HepG2 (cell line): ENCODE data around the gene ZNF207. TPM values are rescaled to one million over a fixed set of nuclear protein-coding genes. Genes with fewer than 3 reads are reported as not detected.
A peak's percentile ranks its signal among the peaks of the same experiment; 100 is the strongest.

Source experiments
- ATAC-seq: fragments of 200-7000 bp; cut with Tn5 transposase; 3 replicates; pipeline ENCODE4 v1.9.1; 2020; ENCODE audit warnings: mild to moderate bottlenecking, moderate library complexity
- BruUV-seq: library from RNA; stranded (reverse); fragments of 400-500 nt; replicated peaks from 2 replicates; lab custom pipeline; 2021; lab: Mats Ljungman, UMichigan
- CTCF ChIA-PET: fragments of 300-600 bp; formaldehyde crosslinking; extraction: SDS; loops from one replicate; lab custom pipeline; 2021; ENCODE audit warnings: low total read pairs, inconsistent platforms, low intra/inter-chr PET ratio; lab: Yijun Ruan, JAX
- POLR2A ChIA-PET: fragments of 350-600 bp; sonication (Branson Sonifier 250); formaldehyde crosslinking; loops from one replicate; lab custom pipeline; 2020; ENCODE audit warnings: antibody characterized with exemption, inconsistent platforms; lab: Yijun Ruan, JAX
- DNase-seq: peaks from one replicate; pipeline ENCODE4 v3.0.0-alpha.2; 2015; ENCODE audit warnings: low spot score
- FAIRE-seq: peaks from 3 replicates; lab custom pipeline; 2011; peaks lifted over from hg19 to GRCh38; lab: Jason Lieb, UNC
- H2AFZ ChIP-seq: one replicate; pipeline ENCODE4 v1.6.1; 2011; ENCODE audit warnings: low read length, inconsistent platforms
- H3K27ac ChIP-seq: fragments of 300-600 bp; 3 replicates; pipeline ENCODE4 v1.8.0; 2011; ENCODE audit warnings: mixed run types, mild to moderate bottlenecking, mixed read lengths, low read length, inconsistent platforms; ENCODE audit not compliant: insufficient read depth; ENCODE audit errors: extremely low read length
- H3K27me3 ChIP-seq, 2 experiments: fragments of 200-600 bp in 1 of 2; 2 replicates in 1 of 2; 3 replicates in 1 of 2; pipeline versions ENCODE4 v1.6.0 to v1.8.0; 2011; ENCODE audit warnings: low read length in 2 of 2, mild to moderate bottlenecking in 2 of 2, moderate library complexity in 2 of 2, inconsistent platforms in 1 of 2; ENCODE audit not compliant: insufficient read depth in 2 of 2, control insufficient read depth in 1 of 2
- H3K36me3 ChIP-seq, 2 experiments: fragments of 200-600 bp in 1 of 2; replicated peaks in 1 of 2; 2 replicates in 1 of 2; 3 replicates in 1 of 2; pipeline versions ENCODE4 v1.5.1 to v1.8.0; 2011; ENCODE audit warnings: low read length in 2 of 2, inconsistent platforms in 1 of 2; ENCODE audit not compliant: insufficient read depth in 2 of 2, control insufficient read depth in 1 of 2
- H3K4me1 ChIP-seq: 2 replicates; pipeline ENCODE4 v1.5.1; 2012; ENCODE audit warnings: low read length, inconsistent platforms; ENCODE audit not compliant: insufficient read depth
- H3K4me2 ChIP-seq: 2 replicates; pipeline ENCODE4 v1.6.0; 2011; ENCODE audit warnings: low read depth, low read length, inconsistent platforms
- H3K4me3 ChIP-seq, 3 experiments: fragments of 200-600 bp in 1 of 3; sonication (generic), shearing (Covaris generic) in 1 of 3; replicated peaks in 1 of 3; 2 replicates each; pipeline ENCODE4 v1.5.1; 2011 to 2016; ENCODE audit warnings: low read length in 3 of 3, inconsistent platforms in 2 of 3, low read depth in 2 of 3, mild to moderate bottlenecking in 2 of 3, control low read depth in 1 of 3, mixed read lengths in 1 of 3; ENCODE audit not compliant: insufficient read depth in 1 of 3
- H3K79me2 ChIP-seq: one replicate; pipeline ENCODE4 v1.6.1; 2011; ENCODE audit warnings: low read length, inconsistent platforms; ENCODE audit not compliant: insufficient read depth
- H3K9ac ChIP-seq: 2 replicates; pipeline ENCODE4 v1.6.0; 2011; ENCODE audit warnings: mild to moderate bottlenecking, low read depth, low read length, inconsistent platforms; ENCODE audit not compliant: insufficient read depth
- H3K9me3 ChIP-seq: 2 replicates; pipeline ENCODE4 v1.5.1; 2012; ENCODE audit warnings: mild to moderate bottlenecking, low read length
- H4K20me1 ChIP-seq: 2 replicates; pipeline ENCODE4 v1.6.0; 2011; ENCODE audit warnings: inconsistent platforms, mild to moderate bottlenecking, low read length, moderate library complexity; ENCODE audit not compliant: insufficient read depth
- BRCA1 ChIP-seq: sonication (generic); formaldehyde crosslinking; IDR thresholded peaks from 2 replicates; pipeline ENCODE4 v1.4.0; 2020; ENCODE audit warnings: missing genetic modification reagents
- FOSL2 ChIP-seq: sonication (generic); formaldehyde crosslinking; IDR thresholded peaks from 2 replicates; pipeline ENCODE4 v1.4.0; 2020; ENCODE audit warnings: missing genetic modification reagents
- GATAD2A ChIP-seq: IDR thresholded peaks from 2 replicates; pipeline ENCODE4 v1.6.1; 2016
- GFI1 ChIP-seq: sonication (generic); formaldehyde crosslinking; IDR thresholded peaks from 2 replicates; pipeline ENCODE4 v1.5.0; 2020; ENCODE audit warnings: missing genetic modification reagents, mild to moderate bottlenecking, borderline replicate concordance
- HNF4A ChIP-seq: sonication (generic); formaldehyde crosslinking; IDR thresholded peaks from 2 replicates; pipeline ENCODE4 v1.4.0; 2020; ENCODE audit warnings: missing genetic modification reagents
- KLF12 ChIP-seq: sonication (generic); formaldehyde crosslinking; IDR thresholded peaks from 2 replicates; pipeline ENCODE4 v1.4.0; 2020; ENCODE audit warnings: missing genetic modification reagents, borderline replicate concordance
- KLF9 ChIP-seq: IDR thresholded peaks from 2 replicates; pipeline ENCODE4 v1.6.1; 2016; ENCODE audit warnings: low read depth
- MLXIP ChIP-seq: sonication (generic); formaldehyde crosslinking; IDR thresholded peaks from 2 replicates; pipeline ENCODE4 v1.9.0; 2021; ENCODE audit warnings: missing genetic modification reagents, borderline replicate concordance
- NCOR1 ChIP-seq: fragments of 200-600 bp; sonication (generic); IDR thresholded peaks from 2 replicates; pipeline ENCODE4 v1.7.0; 2017; ENCODE audit warnings: antibody characterized with exemption, low read length, borderline replicate concordance
- NFRKB ChIP-seq: fragments of 450-650 bp; IDR thresholded peaks from 2 replicates; pipeline ENCODE4 v1.6.1; 2017
- PLSCR1 ChIP-seq: sonication (generic); formaldehyde crosslinking; IDR thresholded peaks from 2 replicates; pipeline ENCODE4 v1.5.0; 2020; ENCODE audit warnings: missing genetic modification reagents, mild to moderate bottlenecking, borderline replicate concordance
- REL ChIP-seq: sonication (generic); formaldehyde crosslinking; conservative IDR thresholded peaks from 2 replicates; pipeline ENCODE4 v1.8.0; 2022; ENCODE audit warnings: mild to moderate bottlenecking, missing genetic modification reagents, moderate library complexity
- ZBTB21 ChIP-seq: sonication (generic); formaldehyde crosslinking; IDR thresholded peaks from 2 replicates; pipeline ENCODE4 v1.4.0; 2020; ENCODE audit warnings: missing genetic modification reagents
- ZBTB38 ChIP-seq: sonication (generic); formaldehyde crosslinking; IDR thresholded peaks from 2 replicates; pipeline ENCODE4 v1.5.1; 2020; ENCODE audit warnings: mild to moderate bottlenecking, missing genetic modification reagents
- ZNF225 ChIP-seq: sonication (generic); formaldehyde crosslinking; IDR thresholded peaks from 2 replicates; pipeline ENCODE4 v1.4.0; 2020; ENCODE audit warnings: mild to moderate bottlenecking, missing genetic modification reagents
- ZNF616 ChIP-seq: sonication (generic); formaldehyde crosslinking; IDR thresholded peaks from 2 replicates; pipeline ENCODE4 v1.5.0; 2020; ENCODE audit warnings: low read depth, mild to moderate bottlenecking, missing genetic modification reagents
- WGBS: methylation state at CpG from one replicate; pipeline ENCODE4 v1.1.6; 2017; ENCODE audit warnings: low lambda C conversion rate; 5-methylcytosine and 5-hydroxymethylcytosine counted together
- in situ Hi-C: cut with HindIII; loops from 2 replicates; pipeline ENCODE4 v1.10.0; 2017; ENCODE audit warnings: low pct_unique_long_range_greater_than_20kb; ENCODE audit not compliant: extremely low pct_ligation_motif_present
- intact Hi-C: fragments of 100-400 bp; cut with micrococcal nuclease; formaldehyde crosslinking; loops from one replicate; pipeline ENCODE4 v1.10.0; 2022; ENCODE audit not compliant: unreplicated experiment
- polyA plus RNA-seq, 8 experiments: library from polyadenylated mRNA; depleted of rRNA in 3 of 8; stranded (reverse) in 7 of 8; unstranded in 1 of 8; fragments of >200 nt; fragmentation: Illumina TruSeq in 4 of 8; extraction: Trizol in 4 of 8; gene quantifications; 2 replicates each; pipeline versions ENCODE4 v1.2.1 to v1.2.3, GENCODE V29; 2011 to 2016; ENCODE audit warnings: low read depth in 4 of 8, missing spikeins in 1 of 8, mixed read lengths in 1 of 8; ENCODE audit not compliant: insufficient read depth in 1 of 8
- total RNA-seq, 5 experiments: library from RNA; depleted of rRNA; stranded (reverse); fragments of >200 nt; fragmentation: Illumina TruSeq; extraction: Trizol; gene quantifications; 2 replicates each; pipeline ENCODE4 v1.2.3, GENCODE V29; 2016; ENCODE audit warnings: low read depth in 1 of 5

Gene ZNF207
- total and polyA plus RNA-seq, 2 of the 13 experiments (the other 11 are each of a cell fraction or from before 2014, with no cell fraction given): 150 to 164 TPM

- WGBS: 90% methylated on average over 2 of the region's 2 CpGs
- H3K4me3 ChIP-seq: peak overlapping the region in 1 of 3 experiments; percentile 97; a peak in 2 of 6 replicates
- CTCF ChIA-PET: no interaction called here
- FAIRE-seq: no peak
- peaks cover 47% of the 10 kb centered on the region for H3K79me2 ChIP-seq
- no peak overlapping the region for H3K27ac ChIP-seq
- BruUV-seq: no TSS peak
- peak overlapping the region; percentile 87 for H3K4me2 ChIP-seq
- peaks cover 27% of the 10 kb centered on the region for H4K20me1 ChIP-seq
- 0 out of 5 replicates have a peak, but pooled peaks cover 0 to 2% of the 10 kb centered on the region in 2 experiments for H3K36me3 ChIP-seq
- no peak for ATAC-seq
- TF ChIP-seq NCOR1 (peak; percentile 37; the same call in 1 of the 2 replicates), GATAD2A (no peak), NFRKB (no peak), HNF4A (CRISPR knock-in tag) (peak; percentile 78)
- H3K9ac ChIP-seq: no peak overlapping the region
- H3K9me3 ChIP-seq: no peaks in the 10 kb centered on the region
- no peak overlapping the region for H2AFZ ChIP-seq
- POLR2A ChIA-PET: interaction anchor here (0.8 to 1.2 kb wide), 2 partner anchors 15 to 143 kb away, joined by 4 read pairs; no protein-coding TSS in a partner anchor
- intact Hi-C loops: no loop called here
- peaks cover 29% of the 10 kb centered on the region for H3K4me1 ChIP-seq
- peaks cover 0 to 4% of the 10 kb centered on the region in 2 experiments; a peak in 1 of 5 replicates for H3K27me3 ChIP-seq
- DNase-seq: no peak
- in situ Hi-C loops: no loop called here
These were observed 1.5 kb upstream of the ZNF207 start for GRCh38 chr17:32348483-32348800.

- peak overlapping the region; percentile 87 for H3K4me2 ChIP-seq
- H3K27me3 ChIP-seq: peaks cover 0 to 4% of the 10 kb centered on the region in 2 experiments; a peak in 1 of 5 replicates
- peaks cover 35% of the 10 kb centered on the region for H4K20me1 ChIP-seq
- intact Hi-C loops: no loop called here
- in situ Hi-C loops: no loop called here
- no peaks in the 10 kb centered on the region for H3K9me3 ChIP-seq
- peak overlapping the region; percentile 64 to 98 (median 97) for H3K4me3 ChIP-seq
- peak overlapping the region; percentile 99 for H3K27ac ChIP-seq
- TSS peak; percentile 97 for BruUV-seq
- ATAC-seq: no peak
- peak overlapping the region; percentile 100 for H3K9ac ChIP-seq
- 39% methylated on average over 15 of the region's 15 CpGs for WGBS
- peaks cover 0 to 10% of the 10 kb centered on the region in 2 experiments; a peak in 2 of 5 replicates for H3K36me3 ChIP-seq
- H3K4me1 ChIP-seq: peaks cover 35% of the 10 kb centered on the region
- CTCF ChIA-PET: no interaction called here
- H2AFZ ChIP-seq: peak overlapping the region; percentile 5
- no peak for FAIRE-seq
- DNase-seq: no peak
- peaks cover 56% of the 10 kb centered on the region for H3K79me2 ChIP-seq
- POLR2A ChIA-PET: no interaction called here
- TF ChIP-seq REL: peak; percentile 36; the same call in 1 of the 2 replicates
- TF ChIP-seq ZNF225 (CRISPR knock-in tag): no peak
- TF ChIP-seq GFI1: 0 out of 2 replicates have a peak, but pooled peaks have one; percentile 17
- peak; percentile 96 for TF ChIP-seq ZBTB38 (CRISPR knock-in tag)
- TF ChIP-seq KLF12 (CRISPR knock-in tag): no peak
- TF ChIP-seq MLXIP (CRISPR knock-in tag): 0 out of 2 replicates have a peak, but pooled peaks have one; percentile 7
- 0 out of 2 replicates have a peak, but pooled peaks have one; percentile 9 for TF ChIP-seq ZNF616
- 0 out of 2 replicates have a peak, but pooled peaks have one; percentile 1 for TF ChIP-seq ZBTB21 (CRISPR knock-in tag)
- 0 out of 2 replicates have a peak, but pooled peaks have one; percentile 9 for TF ChIP-seq KLF9 (CRISPR knock-in tag)
- 0 out of 2 replicates have a peak, but pooled peaks have one; percentile 6 for TF ChIP-seq PLSCR1
- 0 out of 2 replicates have a peak, but pooled peaks have one; percentile 15 for TF ChIP-seq BRCA1
- TF ChIP-seq FOSL2 (CRISPR knock-in tag): no peak
These were observed 479 bp upstream of the ZNF207 start for GRCh38 chr17:32349503-32349853.
